NAMALWA (cell line): ENCODE data around the gene PRICKLE2.
A peak's percentile ranks its signal among the peaks of the same experiment; 100 is the strongest.

Experiments used
- DNase-seq: peaks from one replicate; pipeline ENCODE4 v3.0.0-alpha.2; 2015; ENCODE audit warnings: low spot score

The PRICKLE2 gene

GRCh38 chr3:64224826-64225610 is at the start of gene PRICKLE2:
TSS of gene PRICKLE2 (minus strand) at chr3:64225466. CDS start at chr3:64198927, 26,539 bp downstream.
- peak; percentile 22 for DNase-seq

GRCh38 chr3:64272842-64273241 is 47.6 kb upstream of the PRICKLE2 start:
- DNase-seq = no peak

- DNase-seq = no peak
Measured at GRCh38 chr3:64272271-64272670, 47.0 kb upstream of the PRICKLE2 start.

- DNase-seq = no peak
Measured at GRCh38 chr3:64271631-64272030, 46.4 kb upstream of the PRICKLE2 start.

- no peak for DNase-seq
Measured at GRCh38 chr3:64270866-64271260, 45.6 kb upstream of the PRICKLE2 start.

- DNase-seq = no peak
Measured at GRCh38 chr3:64270142-64270865, 45.0 kb upstream of the PRICKLE2 start.

- no peak for DNase-seq
Measured at GRCh38 chr3:64268926-64269325, 43.7 kb upstream of the PRICKLE2 start.

GRCh38 chr3:64267721-64268604 is 42.7 kb upstream of the PRICKLE2 start:
- DNase-seq = no peak

GRCh38 chr3:64266983-64267382 is 41.7 kb upstream of the PRICKLE2 start:
- no peak for DNase-seq

GRCh38 chr3:64266065-64266931 is 41.0 kb upstream of the PRICKLE2 start:
- no peak for DNase-seq

- no peak for DNase-seq
Measured at GRCh38 chr3:64265646-64266045, 40.4 kb upstream of the PRICKLE2 start.

- no peak for DNase-seq
Measured at GRCh38 chr3:64264501-64265109, 39.3 kb upstream of the PRICKLE2 start.

- no peak for DNase-seq
Measured at GRCh38 chr3:64262574-64263114, 37.4 kb upstream of the PRICKLE2 start.

GRCh38 chr3:64260431-64260830 is 35.2 kb upstream of the PRICKLE2 start:
- no peak for DNase-seq

- DNase-seq = no peak
Measured at GRCh38 chr3:64259636-64260035, 34.4 kb upstream of the PRICKLE2 start.

GRCh38 chr3:64257100-64257755 is 32.0 kb upstream of the PRICKLE2 start:
- no peak for DNase-seq

GRCh38 chr3:64255741-64256340 is 30.6 kb upstream of the PRICKLE2 start:
- no peak for DNase-seq

GRCh38 chr3:64254443-64254842 is 29.2 kb upstream of the PRICKLE2 start:
- DNase-seq = no peak

GRCh38 chr3:64253689-64254088 is 28.4 kb upstream of the PRICKLE2 start:
- no peak for DNase-seq

GRCh38 chr3:64251019-64251418 is 25.8 kb upstream of the PRICKLE2 start:
- DNase-seq = no peak
